GM23338 (cell line): ENCODE results near the gene SCO2. TPM values are rescaled to one million over a fixed set of nuclear protein-coding genes. Genes with fewer than 3 reads are reported as not detected.

Experiments
- CREB1 ChIP-seq: fragments of 250-450 bp; sonication (Bioruptor Pico); IDR thresholded peaks from 2 replicates; pipeline ENCODE4 v1.5.0; 2020; ENCODE audit warnings: low read depth, mild to moderate bottlenecking, moderate library complexity
- EZH2 ChIP-seq: fragments of 200-600 bp; sonication (generic); IDR thresholded peaks from one replicate; pipeline ENCODE4 v1.8.0; 2017; ENCODE audit warnings: antibody characterized with exemption, mild to moderate bottlenecking, low read depth; ENCODE audit not compliant: unreplicated experiment
- EZH2phosphoT487 ChIP-seq: fragments of 200-600 bp; sonication (generic); IDR thresholded peaks from one replicate; pipeline ENCODE4 v1.8.1; 2018; ENCODE audit warnings: antibody characterized with exemption; ENCODE audit not compliant: unreplicated experiment
- JUNB ChIP-seq: IDR thresholded peaks from one replicate; pipeline ENCODE4 v1.6.1; 2016; ENCODE audit warnings: antibody characterized with exemption; ENCODE audit not compliant: unreplicated experiment
- POLR2AphosphoS5 ChIP-seq: IDR thresholded peaks from 2 replicates; pipeline ENCODE4 v1.6.1; 2016; ENCODE audit warnings: antibody characterized with exemption, low read depth
- ZNF114 ChIP-seq: fragments of 250-450 bp; sonication (Bioruptor Pico); IDR thresholded peaks from 2 replicates; pipeline ENCODE4 v1.5.0; 2020; ENCODE audit warnings: mild to moderate bottlenecking, moderate library complexity
- ZNF331 ChIP-seq: fragments of 250-450 bp; sonication (Bioruptor Pico); IDR thresholded peaks from 2 replicates; pipeline ENCODE4 v1.5.0; 2020; ENCODE audit warnings: low read depth, mild to moderate bottlenecking, moderate library complexity
- ZNF462 ChIP-seq: fragments of 250-450 bp; sonication (Bioruptor Pico); IDR thresholded peaks from 2 replicates; pipeline ENCODE4 v1.5.0; 2020; ENCODE audit warnings: mild to moderate bottlenecking, moderate library complexity
- polyA plus RNA-seq: library from polyadenylated mRNA; unstranded; fragments of >200 nt; fragmentation: Nextera tagmentation; extraction: Ambion mirVana; gene quantifications from 2 replicates; pipeline ENCODE4 v1.2.1, GENCODE V29; 2016
- total RNA-seq: library from RNA; depleted of rRNA; stranded (reverse); fragments of >200 nt; shearing (Covaris generic); gene quantifications from 2 replicates; pipeline ENCODE4 v1.2.3, GENCODE V29; 2014
- TF ChIP-seq, protein P1 (sequence below): IDR thresholded peaks from one replicate; pipeline ENCODE4 v1.6.1; 2018; ENCODE audit warnings: antibody characterized with exemption; ENCODE audit not compliant: unreplicated experiment

The SCO2 gene
- total and polyA plus RNA-seq, 2 experiments from 2014 or later, result 2.6 to 4.9 TPM

DNA sequence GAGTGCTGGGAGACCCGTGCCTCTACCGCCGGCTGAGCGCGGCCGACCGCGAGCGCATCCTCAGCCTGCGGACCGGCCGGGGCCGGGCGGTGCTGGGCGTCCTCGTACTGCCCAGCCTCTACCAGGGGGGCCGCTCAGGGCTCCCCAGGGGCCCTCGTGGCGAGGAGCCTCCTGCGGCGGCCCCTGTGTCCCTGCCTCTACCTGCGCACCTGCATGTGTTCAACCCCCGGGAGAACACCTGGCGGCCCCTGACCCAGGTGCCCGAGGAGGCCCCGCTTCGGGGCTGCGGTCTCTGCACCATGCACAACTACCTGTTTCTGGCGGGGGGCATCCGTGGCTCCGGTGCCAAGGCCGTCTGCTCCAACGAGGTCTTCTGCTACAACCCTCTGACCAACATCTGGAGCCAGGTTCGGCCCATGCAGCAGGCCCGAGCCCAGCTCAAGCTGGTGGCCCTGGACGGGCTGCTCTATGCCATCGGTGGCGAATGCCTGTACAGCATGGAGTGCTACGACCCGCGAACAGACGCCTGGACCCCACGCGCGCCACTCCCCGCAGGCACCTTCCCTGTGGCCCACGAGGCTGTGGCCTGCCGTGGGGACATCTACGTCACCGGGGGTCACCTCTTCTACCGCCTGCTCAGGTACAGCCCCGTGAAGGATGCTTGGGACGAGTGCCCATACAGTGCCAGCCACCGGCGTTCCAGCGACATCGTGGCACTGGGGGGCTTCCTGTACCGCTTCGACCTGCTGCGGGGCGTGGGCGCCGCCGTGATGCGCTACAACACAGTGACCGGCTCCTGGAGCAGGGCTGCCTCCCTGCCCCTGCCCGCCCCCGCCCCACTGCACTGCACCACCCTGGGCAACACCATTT is 23.8 kb upstream of the SCO2 start (continued):
- no peak for TF ChIP-seq ZNF462
- TF ChIP-seq JUNB, result no peak
- TF ChIP-seq, protein P1, sequence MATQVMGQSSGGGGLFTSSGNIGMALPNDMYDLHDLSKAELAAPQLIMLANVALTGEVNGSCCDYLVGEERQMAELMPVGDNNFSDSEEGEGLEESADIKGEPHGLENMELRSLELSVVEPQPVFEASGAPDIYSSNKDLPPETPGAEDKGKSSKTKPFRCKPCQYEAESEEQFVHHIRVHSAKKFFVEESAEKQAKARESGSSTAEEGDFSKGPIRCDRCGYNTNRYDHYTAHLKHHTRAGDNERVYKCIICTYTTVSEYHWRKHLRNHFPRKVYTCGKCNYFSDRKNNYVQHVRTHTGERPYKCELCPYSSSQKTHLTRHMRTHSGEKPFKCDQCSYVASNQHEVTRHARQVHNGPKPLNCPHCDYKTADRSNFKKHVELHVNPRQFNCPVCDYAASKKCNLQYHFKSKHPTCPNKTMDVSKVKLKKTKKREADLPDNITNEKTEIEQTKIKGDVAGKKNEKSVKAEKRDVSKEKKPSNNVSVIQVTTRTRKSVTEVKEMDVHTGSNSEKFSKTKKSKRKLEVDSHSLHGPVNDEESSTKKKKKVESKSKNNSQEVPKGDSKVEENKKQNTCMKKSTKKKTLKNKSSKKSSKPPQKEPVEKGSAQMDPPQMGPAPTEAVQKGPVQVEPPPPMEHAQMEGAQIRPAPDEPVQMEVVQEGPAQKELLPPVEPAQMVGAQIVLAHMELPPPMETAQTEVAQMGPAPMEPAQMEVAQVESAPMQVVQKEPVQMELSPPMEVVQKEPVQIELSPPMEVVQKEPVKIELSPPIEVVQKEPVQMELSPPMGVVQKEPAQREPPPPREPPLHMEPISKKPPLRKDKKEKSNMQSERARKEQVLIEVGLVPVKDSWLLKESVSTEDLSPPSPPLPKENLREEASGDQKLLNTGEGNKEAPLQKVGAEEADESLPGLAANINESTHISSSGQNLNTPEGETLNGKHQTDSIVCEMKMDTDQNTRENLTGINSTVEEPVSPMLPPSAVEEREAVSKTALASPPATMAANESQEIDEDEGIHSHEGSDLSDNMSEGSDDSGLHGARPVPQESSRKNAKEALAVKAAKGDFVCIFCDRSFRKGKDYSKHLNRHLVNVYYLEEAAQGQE, result no peak
- TF ChIP-seq POLR2AphosphoS5, result no peak
- TF ChIP-seq EZH2phosphoT487, result no peak
- TF ChIP-seq EZH2, result no peak
- TF ChIP-seq CREB1 (CRISPR knock-in tag), result no peak
- TF ChIP-seq ZNF114 (CRISPR knock-in tag), result no peak
- TF ChIP-seq ZNF331 (CRISPR knock-in tag), result no peak
